ENCODE measurements around the gene CRY1.

DNA sequence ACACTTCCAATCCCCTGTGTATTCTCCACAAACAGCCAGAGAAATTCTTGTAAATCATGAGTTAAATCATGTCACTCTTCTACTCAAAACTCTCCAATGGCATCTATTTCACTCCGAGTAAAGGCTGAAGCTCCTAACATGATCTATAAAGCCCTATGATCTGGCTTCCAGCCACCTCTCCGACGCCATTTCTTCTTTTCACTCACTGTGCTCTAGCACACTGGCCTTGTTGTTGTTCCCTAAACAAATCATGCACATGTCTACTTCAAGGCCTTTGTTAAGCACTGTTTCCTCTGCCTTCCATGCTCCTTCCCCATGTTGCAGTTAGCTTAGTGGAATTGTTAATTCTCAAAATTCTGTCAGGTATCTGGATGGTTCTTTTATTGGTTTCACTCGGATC, 76.3 kb downstream of the CRY1 start:
- TF ChIP-seq POLR2AphosphoS5 (IDR thresholded peaks at IDR 0.05; ENCODE audit: low read depth, low read length) (no peak), FOXP2 (optimal IDR thresholded peaks at IDR 0.05; ENCODE audit: borderline replicate concordance, extremely low read depth, extremely low read length, insufficient read depth) (no peak)

All from PFSK-1 (cell line).